ENCODE data around the gene PLTP. TPM values are rescaled to one million over a fixed set of nuclear protein-coding genes. Genes with fewer than 3 reads are reported as not detected.

PLTP gene
- total RNA-seq, 1 experiment from 2014 or later, result 62.5 TPM

DNA sequence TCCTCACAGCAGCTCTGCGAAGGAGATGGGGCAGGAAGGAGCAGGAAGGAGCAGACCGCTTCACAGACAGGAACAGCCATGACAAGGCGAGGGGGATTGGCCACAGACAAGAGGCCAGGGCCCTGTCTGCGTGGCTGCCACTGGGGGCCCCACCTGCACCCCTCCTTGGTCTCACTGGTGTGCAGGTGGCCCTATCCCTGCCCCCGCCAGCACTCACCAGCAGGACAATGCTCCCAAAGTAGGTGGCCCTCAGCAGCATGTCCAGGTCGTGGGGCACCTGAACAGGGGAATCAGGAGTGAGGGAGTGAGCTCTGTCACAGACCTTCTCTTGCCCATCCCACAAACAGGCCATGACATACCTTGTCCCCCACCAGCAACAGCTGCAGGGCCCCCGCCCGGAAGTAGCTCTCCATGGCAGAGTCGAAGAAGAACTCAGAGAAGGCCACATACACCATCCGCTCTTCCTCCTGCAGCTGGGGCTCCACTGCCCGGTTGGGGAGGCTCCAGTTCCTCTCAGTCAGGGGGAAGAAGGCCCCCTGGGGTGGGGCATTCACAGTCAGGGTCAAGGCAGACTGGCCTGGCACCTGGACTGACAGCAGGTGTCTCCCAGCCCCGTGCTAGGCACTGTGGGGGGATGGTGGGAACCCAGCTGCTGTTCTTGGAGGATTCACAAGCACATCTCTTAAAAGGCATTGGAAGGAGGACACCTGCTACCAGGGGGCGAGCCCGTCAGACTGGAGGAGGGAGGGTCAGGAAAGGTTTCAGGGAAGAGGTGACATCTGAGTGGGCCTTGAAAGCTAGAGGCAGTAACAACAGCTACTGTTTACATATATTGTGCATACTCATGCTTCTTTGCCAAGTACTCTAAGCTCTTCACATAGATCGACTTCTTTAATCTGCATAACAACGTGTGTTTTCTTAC lies 7.1 kb downstream of the PLTP start:
- no CpG with 5 or more reads among the region's 16 CpGs for WGBS (ENCODE audit: extremely low coverage, insufficient read length, low lambda C conversion rate)
- H2BK20ac ChIP-seq (ENCODE audit: low read depth, low read length, poor library complexity, severe bottlenecking), result no peak overlapping the region
- H3K27me3 ChIP-seq (ENCODE audit: insufficient read depth, low read length), result no peaks in the 10 kb centered on the region
- TF ChIP-seq, protein P1, sequence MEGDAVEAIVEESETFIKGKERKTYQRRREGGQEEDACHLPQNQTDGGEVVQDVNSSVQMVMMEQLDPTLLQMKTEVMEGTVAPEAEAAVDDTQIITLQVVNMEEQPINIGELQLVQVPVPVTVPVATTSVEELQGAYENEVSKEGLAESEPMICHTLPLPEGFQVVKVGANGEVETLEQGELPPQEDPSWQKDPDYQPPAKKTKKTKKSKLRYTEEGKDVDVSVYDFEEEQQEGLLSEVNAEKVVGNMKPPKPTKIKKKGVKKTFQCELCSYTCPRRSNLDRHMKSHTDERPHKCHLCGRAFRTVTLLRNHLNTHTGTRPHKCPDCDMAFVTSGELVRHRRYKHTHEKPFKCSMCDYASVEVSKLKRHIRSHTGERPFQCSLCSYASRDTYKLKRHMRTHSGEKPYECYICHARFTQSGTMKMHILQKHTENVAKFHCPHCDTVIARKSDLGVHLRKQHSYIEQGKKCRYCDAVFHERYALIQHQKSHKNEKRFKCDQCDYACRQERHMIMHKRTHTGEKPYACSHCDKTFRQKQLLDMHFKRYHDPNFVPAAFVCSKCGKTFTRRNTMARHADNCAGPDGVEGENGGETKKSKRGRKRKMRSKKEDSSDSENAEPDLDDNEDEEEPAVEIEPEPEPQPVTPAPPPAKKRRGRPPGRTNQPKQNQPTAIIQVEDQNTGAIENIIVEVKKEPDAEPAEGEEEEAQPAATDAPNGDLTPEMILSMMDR (conservative IDR thresholded peaks at IDR 0.05), result no peak
- Mint-ChIP-seq H3K36me3 (ENCODE audit: insufficient read depth in 1 of 3, low read depth in 3 of 3) (peaks cover 52 to 66% (median 56%) of the 10 kb centered on the region in 3 experiments; a peak in 6 of 7 replicates), H3K27me3 (ENCODE audit: low read depth) (no peaks in the 10 kb centered on the region), H3K4me3 (no peak overlapping the region; a peak in 1 of 5 replicates), H3K9me3 (no peaks in the 10 kb centered on the region), H3K27ac (peak overlapping the region in 1 of 3 experiments; percentile 50; a peak in 1 of 7 replicates), H3K4me1 (peaks cover 7 to 9% of the 10 kb centered on the region in 2 experiments)
- no peak overlapping the region for H2BK15ac ChIP-seq (ENCODE audit: low read depth, low read length)
- no peak overlapping the region for H2AFZ ChIP-seq (ENCODE audit: low read length)
- no peak overlapping the region for H3K9ac ChIP-seq (ENCODE audit: extremely low read depth, insufficient read length, low read length)
- H3K79me1 ChIP-seq (ENCODE audit: insufficient read depth, low read depth, low read length, poor library complexity, severe bottlenecking), result no peaks in the 10 kb centered on the region
- H3K4me1 ChIP-seq (ENCODE audit: insufficient read depth, low read length), result no peaks in the 10 kb centered on the region
- no peak overlapping the region for H3K14ac ChIP-seq (ENCODE audit: insufficient read depth, low read length)
- no peak overlapping the region for H2BK12ac ChIP-seq (ENCODE audit: insufficient read length, low read depth, low read length)
- H3K4me2 ChIP-seq (ENCODE audit: insufficient read depth, insufficient read length, low read length), result no peak overlapping the region
- no peaks in the 10 kb centered on the region for H3K9me3 ChIP-seq (ENCODE audit: control insufficient read depth, low read depth, low read length)
- no peak overlapping the region for H3K4ac ChIP-seq (ENCODE audit: low read depth, low read length)
- H2BK120ac ChIP-seq (ENCODE audit: low read depth, low read length, poor library complexity, severe bottlenecking), result no peak overlapping the region
- no peak for DNase-seq
- H4K91ac ChIP-seq (ENCODE audit: insufficient read length, low read depth, low read length), result no peak overlapping the region
- H4K8ac ChIP-seq (replicated peaks; ENCODE audit: insufficient read length, low read depth, low read length), result no peak overlapping the region
- no peak overlapping the region for H3K56ac ChIP-seq (ENCODE audit: insufficient read length, low read depth, low read length)
- no peak overlapping the region for H3K23ac ChIP-seq (ENCODE audit: insufficient read length, low read depth, low read length)
- H3K18ac ChIP-seq (ENCODE audit: insufficient read length, low read depth, low read length), result no peak overlapping the region
- no peaks in the 10 kb centered on the region for H4K20me1 ChIP-seq (ENCODE audit: control insufficient read depth, insufficient read depth, insufficient read length)
- H4K5ac ChIP-seq (ENCODE audit: insufficient read length, low read depth, low read length), result no peak overlapping the region
- no peak overlapping the region for H3K27ac ChIP-seq (ENCODE audit: insufficient read length, low read depth, low read length)
- no peak overlapping the region for H2BK5ac ChIP-seq (ENCODE audit: insufficient read length, low read length)
- H3K79me2 ChIP-seq (ENCODE audit: insufficient read depth, low read length), result no peaks in the 10 kb centered on the region
- no peak overlapping the region for H3T11ph ChIP-seq (ENCODE audit: low read length)
- H2AK5ac ChIP-seq (ENCODE audit: insufficient read length, low read length), result no peak overlapping the region
- H3K23me2 ChIP-seq (ENCODE audit: insufficient read length, low read depth, low read length, poor library complexity, severe bottlenecking), result no peaks in the 10 kb centered on the region
